ENCODE measurements around the gene BTRC. TPM values are rescaled to one million over a fixed set of nuclear protein-coding genes. Genes with fewer than 3 reads are reported as not detected.
"Not testable (repeated sequence)": the region's sequence is repeated elsewhere in the genome, so short reads cannot be mapped to it uniquely, and the experiment has no call there.

Gene BTRC
- total RNA-seq, 1 donor from 2014 or later, result 24.3 TPM

DNA sequence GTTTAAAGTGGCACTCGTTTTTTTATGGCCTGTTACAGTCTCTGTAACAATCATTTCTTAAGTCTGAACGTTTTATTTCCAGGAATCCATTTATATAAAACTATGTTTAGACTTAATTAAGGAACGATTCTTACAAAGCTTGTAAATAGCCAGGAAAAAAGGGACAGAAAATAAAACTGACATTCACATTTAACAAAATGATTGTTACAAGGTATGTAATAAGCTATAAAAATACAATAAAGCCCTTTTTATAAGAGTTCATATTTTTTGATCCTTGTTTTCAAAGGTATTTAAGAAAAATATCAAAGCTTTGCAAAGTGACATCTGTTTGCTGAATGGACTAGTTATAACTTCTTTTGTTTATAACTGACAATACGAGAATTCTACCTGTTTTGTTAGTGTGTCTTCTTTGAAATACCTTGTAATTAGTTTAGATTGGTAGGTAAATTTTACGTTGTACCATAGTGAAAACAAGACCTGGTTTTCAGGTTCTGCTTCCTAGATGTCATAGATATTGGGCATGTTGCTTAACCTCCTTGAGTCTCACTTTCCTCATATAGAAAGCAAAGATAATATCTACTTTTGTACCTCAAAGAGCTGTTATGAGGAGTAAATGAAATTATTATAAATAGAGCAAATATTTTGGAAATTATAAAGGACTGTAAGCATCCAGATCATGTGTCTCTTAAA, 25.8 kb downstream of the BTRC start:
- ATAC-seq (no peak), DNase-seq (ENCODE audit: low spot score) (no peak)
- intact Hi-C loops (cut with DNase I), result no loop called here

DNA sequence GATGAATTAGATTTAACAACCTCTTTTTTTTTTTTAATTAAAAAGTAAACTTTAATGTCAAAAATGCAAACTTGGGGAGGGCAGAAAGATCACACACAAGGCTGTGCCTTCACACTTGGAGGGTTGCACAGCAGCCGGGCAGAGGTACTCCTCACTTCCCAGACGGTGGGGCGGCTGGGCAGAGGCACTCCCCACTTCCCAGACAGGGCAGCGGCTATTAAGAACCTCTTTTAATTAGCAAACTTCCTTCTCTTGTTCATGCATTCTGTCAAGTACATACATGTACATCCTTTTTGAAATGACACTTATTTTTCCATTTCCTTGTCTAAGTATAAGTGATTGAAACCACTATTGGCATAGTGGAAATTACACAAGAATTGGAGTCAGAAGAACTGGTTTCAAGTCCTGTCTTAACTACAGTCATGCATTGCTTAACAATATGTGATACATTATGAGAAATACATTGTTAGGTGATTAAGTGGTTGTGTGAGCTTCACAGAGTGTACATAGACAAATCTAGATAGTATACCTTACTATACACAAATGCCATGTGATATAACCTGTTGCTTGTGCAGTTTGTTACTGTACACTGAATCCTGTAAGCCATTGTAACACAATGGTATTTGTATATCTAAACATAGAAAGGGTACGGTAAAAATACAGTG, 26.5 kb downstream of the BTRC start:
- intact Hi-C loops (cut with DNase I), result no loop called here
- no peak for ATAC-seq
- DNase-seq (ENCODE audit: low spot score), result no peak

DNA sequence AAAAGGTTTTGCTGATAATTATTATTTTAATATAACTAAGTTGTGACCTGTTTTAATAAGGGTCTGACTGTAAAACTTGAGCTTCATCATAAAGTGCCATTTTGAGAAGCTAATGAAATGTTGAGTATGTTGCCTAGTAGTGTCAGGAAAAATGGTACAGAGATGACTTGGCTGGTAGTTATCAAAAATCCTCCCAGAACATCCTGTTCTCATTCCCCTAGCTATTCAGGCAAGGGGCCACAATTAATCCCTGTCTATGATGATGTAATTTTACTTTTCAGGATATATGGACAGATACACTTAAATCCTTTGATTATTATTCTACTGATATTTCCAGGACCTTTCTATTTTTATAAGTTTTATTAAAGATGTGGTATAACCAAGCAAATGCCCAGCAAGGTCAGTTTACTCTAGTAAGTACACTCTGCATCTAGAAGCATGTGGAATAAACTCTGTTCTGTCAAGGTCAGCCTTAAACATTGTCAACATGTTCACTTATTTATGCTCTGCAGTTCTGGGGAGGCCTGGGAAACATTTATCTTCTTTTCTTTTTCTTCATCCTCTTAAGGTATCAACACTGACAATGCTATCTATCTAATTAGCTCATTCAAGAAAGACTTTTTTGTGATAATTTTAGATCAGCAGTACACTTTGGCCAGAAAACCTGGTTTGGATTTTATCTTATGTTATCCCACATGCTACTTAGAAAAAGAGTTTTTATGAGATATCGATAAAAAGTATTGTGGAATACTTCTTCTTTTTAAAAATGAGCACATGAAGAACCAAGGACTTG, 32.1 kb downstream of the BTRC start:
- no peak for DNase-seq (ENCODE audit: low spot score)
- intact Hi-C loops (cut with DNase I), result no loop called here
- no peak for ATAC-seq

DNA sequence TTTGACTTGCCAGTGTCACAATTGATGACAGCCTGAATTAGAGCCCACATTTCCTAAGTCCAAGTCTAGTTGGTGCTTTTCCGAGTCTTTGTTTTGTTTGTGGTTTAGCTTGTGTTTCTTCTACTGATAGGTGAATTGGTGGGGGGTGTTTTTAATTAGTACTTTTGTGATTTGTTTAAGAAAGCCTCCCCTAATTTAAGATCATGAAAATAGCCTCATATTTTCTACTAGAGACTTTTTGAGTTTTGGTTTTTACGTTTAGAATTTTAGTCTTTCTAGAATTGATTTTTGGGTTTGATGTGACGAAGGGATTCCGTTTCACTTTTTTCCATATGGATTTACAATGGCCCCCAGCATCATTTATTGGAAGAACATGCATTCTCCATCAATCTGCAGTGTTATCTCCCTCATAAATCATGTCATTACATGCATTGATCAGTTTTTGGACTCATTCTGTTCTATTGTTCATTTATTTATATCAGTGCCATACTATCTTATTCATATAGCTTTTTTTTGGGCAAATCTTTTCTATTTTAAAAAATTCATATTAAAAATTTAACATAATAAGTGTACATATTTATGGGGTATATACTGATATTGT, 32.8 kb downstream of the BTRC start:
- ATAC-seq, result no peak
- no peak for DNase-seq (ENCODE audit: low spot score)
- intact Hi-C loops (cut with DNase I), result no loop called here

DNA sequence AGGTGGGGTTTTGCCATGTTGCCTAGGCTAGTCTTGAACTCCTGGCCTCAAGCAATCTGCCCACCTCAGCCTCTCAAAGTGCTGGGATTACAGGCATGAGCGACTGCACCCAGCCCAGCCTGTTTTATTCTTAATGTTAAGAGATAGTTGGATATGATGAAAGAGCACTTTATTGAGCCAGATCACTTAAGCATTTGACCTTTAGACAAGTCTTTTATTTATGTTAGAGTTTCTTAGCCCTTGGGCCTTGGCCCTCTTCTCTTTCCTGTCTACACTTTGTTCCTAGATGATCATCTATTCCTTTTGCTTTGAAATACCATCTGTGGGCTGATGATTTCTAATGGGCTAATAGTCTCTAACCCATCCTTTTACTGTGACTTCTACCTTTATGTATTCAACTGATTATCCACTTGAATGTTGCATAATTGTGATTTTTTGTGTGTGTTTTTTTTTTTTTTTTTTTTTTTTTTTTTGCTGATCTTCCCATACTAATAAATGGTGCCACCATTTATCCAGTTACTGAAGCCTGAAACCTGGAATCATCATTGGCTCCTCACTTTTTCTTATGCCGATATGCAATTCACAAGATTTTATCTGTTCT, 34.8 kb downstream of the BTRC start:
- DNase-seq (ENCODE audit: low spot score), result no peak
- ATAC-seq, result no peak
- intact Hi-C loops (cut with DNase I), result no loop called here

DNA sequence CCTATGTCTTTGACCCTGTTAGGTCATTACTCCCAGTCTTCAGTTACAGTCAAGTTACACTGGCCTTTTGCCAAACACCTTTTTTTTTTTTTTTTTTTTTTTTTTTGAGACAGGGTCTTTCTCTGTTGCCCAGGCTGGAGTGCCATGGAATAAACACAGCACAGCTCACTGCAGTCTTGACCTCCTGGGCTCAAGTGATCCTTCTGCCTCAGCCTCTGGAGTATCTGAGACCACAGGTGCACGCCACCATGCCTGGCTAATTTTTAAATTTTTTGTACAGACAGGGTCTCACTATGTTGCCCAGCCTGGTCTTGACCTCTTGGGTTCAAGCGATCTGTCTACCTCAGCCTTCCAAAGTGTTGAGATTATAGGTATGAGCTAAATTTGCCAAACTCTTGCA, 35.6 kb downstream of the BTRC start:
- DNase-seq (ENCODE audit: low spot score); intact Hi-C loops (cut with DNase I); ATAC-seq: not testable (repeated sequence)

DNA sequence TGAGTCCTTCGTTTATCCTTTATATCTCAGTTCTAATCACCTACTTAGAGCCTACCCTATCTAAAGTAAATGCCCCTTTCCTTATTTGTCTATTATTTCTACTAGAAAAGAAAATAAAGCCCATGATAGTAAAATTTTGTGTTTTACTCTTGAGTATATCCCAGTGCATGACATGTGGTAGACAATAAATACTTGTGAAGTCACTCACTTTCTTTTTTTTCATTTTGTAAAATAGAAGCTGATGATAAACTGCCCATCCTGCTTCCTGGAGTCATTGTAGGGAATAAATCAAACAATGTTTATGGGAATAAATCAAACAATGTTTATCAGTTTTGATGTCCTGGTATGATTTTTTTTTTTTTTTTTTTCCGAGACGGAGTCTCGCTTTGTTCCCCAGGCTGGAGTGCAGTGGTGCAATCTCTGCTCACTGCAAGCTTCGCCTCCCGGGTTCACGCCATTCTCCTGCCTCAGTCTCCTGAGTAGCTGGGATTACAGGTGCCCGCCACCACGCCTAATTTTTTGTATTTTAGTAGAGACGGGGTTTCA, 36.1 kb downstream of the BTRC start:
- no peak for ATAC-seq
- intact Hi-C loops (cut with DNase I), result no loop called here
- no peak for DNase-seq (ENCODE audit: low spot score)

GRCh38 chr10:101393378-101393777, 39.4 kb downstream of the BTRC start:
- ATAC-seq, result no peak
- no peak for DNase-seq (ENCODE audit: low spot score)
- intact Hi-C loops (cut with DNase I), result no loop called here

GRCh38 chr10:101394524-101395133, 40.7 kb downstream of the BTRC start:
- intact Hi-C loops (cut with DNase I), result no loop called here
- ATAC-seq (no peak), DNase-seq (ENCODE audit: low spot score) (no peak)

GRCh38 chr10:101397140-101397539, 43.2 kb downstream of the BTRC start:
- no peak for DNase-seq (ENCODE audit: low spot score)
- intact Hi-C loops (cut with DNase I), result no loop called here
- no peak for ATAC-seq

GRCh38 chr10:101400585-101400984, 46.6 kb downstream of the BTRC start:
- no peak for DNase-seq (ENCODE audit: low spot score)
- intact Hi-C loops (cut with DNase I), result no loop called here
- no peak for ATAC-seq

- intact Hi-C loops (cut with DNase I), result no loop called here
- ATAC-seq (no peak), DNase-seq (ENCODE audit: low spot score) (no peak)
Measured at GRCh38 chr10:101402711-101403110, 48.7 kb downstream of the BTRC start.

GRCh38 chr10:101403161-101403560, 49.2 kb downstream of the BTRC start:
- intact Hi-C loops (cut with DNase I), result no loop called here
- ATAC-seq, result no peak
- no peak for DNase-seq (ENCODE audit: low spot score)

GRCh38 chr10:101405001-101405400, 51.0 kb downstream of the BTRC start:
- no peak for DNase-seq (ENCODE audit: low spot score)
- intact Hi-C loops (cut with DNase I), result no loop called here
- ATAC-seq, result no peak

GRCh38 chr10:101411598-101411997, 57.6 kb downstream of the BTRC start:
- ATAC-seq, result no peak
- DNase-seq (ENCODE audit: low spot score), result no peak
- intact Hi-C loops (cut with DNase I), result no loop called here

GRCh38 chr10:101414034-101414433, 60.1 kb downstream of the BTRC start:
- no peak for DNase-seq (ENCODE audit: low spot score)
- ATAC-seq, result no peak
- intact Hi-C loops (cut with DNase I), result no loop called here

DNA sequence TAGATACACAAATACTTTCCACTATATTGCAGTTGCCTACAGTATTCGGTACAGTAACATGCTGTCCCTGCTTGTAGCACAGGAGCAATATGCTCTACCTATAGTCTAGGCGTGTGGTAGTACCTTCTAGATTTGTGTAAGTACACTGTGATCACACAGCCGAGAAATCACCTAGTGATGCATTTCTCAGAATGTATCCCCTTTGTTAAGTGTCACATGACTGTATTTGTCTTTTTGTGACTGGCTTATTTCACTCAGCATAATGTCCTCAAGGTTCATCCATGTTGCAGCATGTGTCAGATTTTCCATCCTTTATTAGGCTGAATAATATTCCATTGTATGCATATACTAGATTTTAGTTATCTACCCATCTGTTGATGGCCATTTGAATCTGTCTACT, 61.9 kb downstream of the BTRC start:
- intact Hi-C loops (cut with DNase I), result no loop called here
- ATAC-seq (no peak), DNase-seq (ENCODE audit: low spot score) (no peak)

DNA sequence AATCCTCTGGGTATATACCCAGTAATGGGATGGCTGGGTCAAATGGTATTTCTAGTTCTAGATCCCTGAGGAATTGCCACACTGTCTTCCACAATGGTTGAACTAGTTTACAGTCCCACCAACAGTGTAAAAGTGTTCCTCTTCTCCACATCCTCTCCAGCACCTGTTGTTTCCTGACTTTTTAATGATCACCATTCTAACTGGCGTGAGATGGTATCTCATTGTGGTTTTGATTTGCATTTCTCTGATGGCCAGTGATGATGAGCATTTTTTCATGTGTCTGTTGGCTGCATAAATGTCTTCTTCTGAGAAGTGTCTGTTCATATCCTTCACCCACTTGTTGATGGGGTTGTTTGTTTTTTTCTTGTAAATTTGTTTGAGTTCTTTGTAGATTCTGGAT, 68.0 kb downstream of the BTRC start:
- intact Hi-C loops (cut with DNase I); DNase-seq (ENCODE audit: low spot score); ATAC-seq: not testable (repeated sequence)

DNA sequence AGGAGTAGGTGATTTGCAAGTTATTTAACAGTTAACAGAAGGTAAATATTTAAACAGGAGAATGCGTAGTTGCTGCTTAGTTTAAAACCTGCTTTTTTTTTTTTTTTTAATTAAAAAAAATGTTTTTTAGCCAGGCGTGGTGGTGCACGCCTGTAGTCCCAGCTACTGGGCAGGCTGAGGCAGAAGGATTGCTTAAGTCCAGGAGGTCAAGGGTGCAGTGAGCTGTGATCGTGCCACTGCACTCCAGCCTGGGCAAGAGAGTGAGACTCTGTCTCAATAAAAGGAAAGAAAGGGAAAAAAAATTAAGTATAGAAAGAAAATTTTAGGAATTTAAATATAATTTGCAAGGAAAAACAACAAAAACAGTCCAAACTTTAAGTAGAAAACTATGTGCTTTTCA, 71.6 kb downstream of the BTRC start:
- DNase-seq (ENCODE audit: low spot score), result no peak
- ATAC-seq, result no peak
- intact Hi-C loops (cut with DNase I), result no loop called here

All from sciatic nerve (tissue), 2 donors.